ENCODE results near the gene PTMA.
"Not testable (repeated sequence)": the region's sequence is repeated elsewhere in the genome, so short reads cannot be mapped to it uniquely, and the experiment has no call there.

PTMA gene, protein sequence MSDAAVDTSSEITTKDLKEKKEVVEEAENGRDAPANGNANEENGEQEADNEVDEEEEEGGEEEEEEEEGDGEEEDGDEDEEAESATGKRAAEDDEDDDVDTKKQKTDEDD

GRCh38 chr2:231707927-231708772, at the start of gene PTMA:
PTMA (plus strand) TSS chr2:231708525; CDS start chr2:231708707, 182 bp downstream.
- peak; percentile 99 for DNase-seq

- not testable (repeated sequence) for DNase-seq
Observed at GRCh38 chr2:231660073-231660472, 48.3 kb upstream of the PTMA start.

GRCh38 chr2:231660860-231661259, 47.5 kb upstream of the PTMA start:
- DNase-seq, result no peak

- DNase-seq, result no peak
Observed at GRCh38 chr2:231661422-231662027, 46.8 kb upstream of the PTMA start.

DNA sequence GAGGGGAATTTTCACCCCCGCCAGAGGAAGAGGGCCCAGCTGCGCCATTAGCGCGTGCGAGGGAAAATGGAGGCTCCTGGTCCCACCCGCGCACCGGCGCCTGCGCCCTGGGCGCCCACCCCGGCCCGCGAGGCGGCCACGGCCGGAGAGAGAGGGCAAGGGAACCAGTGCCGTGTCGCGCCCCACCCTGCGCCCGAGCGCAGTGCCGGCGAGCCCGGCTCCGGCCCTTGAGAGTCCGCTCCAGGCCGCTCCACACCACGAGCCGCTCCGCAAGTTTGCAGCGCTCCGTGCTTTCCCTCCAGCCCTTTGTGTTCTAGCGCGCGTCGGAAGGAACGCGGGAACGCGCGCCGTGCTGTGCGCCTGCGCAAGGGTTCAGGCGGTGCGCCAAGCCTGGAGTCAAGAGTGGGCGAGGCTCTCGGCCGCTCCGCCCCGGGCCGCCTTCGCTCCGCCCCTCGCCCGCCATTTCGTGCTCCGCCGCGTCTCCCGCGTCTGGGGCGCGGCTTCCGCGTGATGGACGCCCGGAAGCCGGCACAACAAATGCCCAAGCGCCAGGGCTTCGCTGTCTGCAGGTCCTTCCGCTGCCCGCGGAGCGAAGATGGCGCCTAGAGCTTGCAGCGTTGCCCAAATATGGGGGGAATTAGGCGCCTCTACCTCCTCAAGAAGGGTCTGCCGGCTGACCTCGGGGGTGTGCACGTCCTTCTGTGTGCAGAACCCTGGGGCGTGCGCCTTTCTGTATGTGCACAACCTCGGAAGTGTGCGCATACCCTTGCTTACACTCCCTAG, 46.1 kb upstream of the PTMA start:
- DNase-seq, result peak; percentile 96

- no peak for DNase-seq
Observed at GRCh38 chr2:231662811-231663457, 45.4 kb upstream of the PTMA start.

- no peak for DNase-seq
Observed at GRCh38 chr2:231663458-231664212, 44.7 kb upstream of the PTMA start.

GRCh38 chr2:231664727-231665126, 43.6 kb upstream of the PTMA start:
- no peak for DNase-seq

DNA sequence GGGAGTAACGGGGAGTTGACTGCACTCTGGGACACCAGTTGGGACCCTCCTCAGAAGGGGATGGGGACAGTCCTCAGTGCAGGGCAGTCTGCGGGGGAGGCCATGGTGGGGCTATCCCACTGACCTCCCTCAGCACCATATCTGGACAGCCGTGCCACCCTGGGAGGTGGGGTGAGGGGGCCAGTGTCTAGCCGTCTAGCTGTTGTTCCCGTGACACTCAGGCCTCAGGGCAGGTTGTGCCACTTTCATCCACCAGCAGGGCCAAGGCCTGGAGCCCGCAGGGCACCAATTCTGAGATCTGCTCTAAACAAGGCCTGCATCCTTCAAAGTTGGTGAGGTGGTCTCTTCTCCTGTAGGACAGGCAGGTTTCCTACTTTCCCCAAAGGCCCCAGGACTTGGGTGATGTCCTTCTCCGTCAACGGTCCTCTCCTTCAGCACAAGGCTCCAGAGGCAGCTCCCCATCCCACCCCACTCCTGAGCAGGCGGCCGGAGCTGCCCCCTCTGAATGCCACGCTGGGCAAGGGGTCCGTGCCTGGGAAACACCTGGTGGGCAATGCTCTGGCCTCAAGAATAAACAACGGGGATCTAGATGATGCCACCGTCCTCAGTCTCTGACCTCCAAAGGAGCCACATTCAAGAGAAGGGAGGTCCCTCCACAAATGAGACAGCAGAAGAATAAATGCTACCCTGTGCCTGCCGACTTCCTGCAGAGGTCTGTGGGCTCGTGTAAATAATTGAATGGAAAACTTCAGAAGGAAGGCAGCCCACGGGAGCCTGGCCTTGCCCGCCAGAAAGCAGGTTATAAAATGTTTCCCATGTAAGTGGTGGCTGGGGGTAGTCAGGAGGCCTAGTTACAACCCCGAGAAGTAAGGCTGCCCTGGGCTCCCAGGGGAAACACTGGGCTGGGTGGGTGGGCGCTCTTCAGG, 42.8 kb upstream of the PTMA start:
- no peak for DNase-seq

GRCh38 chr2:231666171-231667095, 41.9 kb upstream of the PTMA start:
- DNase-seq, result peak; percentile 91

GRCh38 chr2:231667096-231667427, 41.3 kb upstream of the PTMA start:
- no peak for DNase-seq

DNA sequence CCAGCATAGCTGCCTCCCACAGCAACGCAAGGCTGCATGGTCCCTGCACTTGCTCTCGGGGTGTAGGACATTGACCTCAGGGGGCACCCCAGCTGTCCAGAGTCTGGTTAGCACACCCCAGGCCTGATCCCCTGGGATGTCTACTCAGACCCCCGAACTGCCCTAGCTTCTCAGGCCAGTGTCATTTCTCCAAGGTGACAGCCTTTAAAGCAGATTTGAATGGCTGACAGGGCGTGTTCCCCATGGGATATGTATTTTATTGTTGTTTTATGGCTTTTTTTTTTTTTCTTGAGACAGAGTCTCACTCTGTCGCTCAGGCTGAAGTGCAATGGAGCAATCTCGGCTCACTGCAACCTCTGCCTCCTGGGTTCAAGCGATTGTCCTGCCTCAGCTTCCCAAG, 40.8 kb upstream of the PTMA start:
- no peak for DNase-seq

DNA sequence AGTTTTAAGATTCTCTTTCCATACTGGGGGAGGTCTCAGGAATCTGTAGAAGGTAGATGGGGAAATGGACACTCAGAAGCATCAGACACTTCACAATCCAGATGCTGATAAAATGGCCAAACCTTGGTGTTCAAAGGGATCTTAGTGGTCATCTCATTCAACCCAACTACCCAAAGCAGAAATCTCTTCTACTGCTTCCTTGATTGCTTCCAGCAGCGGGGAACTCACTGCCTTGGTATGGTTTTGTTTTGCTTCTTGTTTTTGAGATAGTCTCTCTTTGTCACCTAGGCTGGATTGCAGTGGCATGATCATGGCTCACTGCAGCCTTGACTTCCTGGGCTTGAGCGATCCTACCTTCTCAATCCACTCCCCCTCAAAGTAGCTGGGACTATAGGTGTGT, 39.3 kb upstream of the PTMA start:
- no peak for DNase-seq

- peak; percentile 24 for DNase-seq
Observed at GRCh38 chr2:231671270-231672050, 36.9 kb upstream of the PTMA start.

DNA sequence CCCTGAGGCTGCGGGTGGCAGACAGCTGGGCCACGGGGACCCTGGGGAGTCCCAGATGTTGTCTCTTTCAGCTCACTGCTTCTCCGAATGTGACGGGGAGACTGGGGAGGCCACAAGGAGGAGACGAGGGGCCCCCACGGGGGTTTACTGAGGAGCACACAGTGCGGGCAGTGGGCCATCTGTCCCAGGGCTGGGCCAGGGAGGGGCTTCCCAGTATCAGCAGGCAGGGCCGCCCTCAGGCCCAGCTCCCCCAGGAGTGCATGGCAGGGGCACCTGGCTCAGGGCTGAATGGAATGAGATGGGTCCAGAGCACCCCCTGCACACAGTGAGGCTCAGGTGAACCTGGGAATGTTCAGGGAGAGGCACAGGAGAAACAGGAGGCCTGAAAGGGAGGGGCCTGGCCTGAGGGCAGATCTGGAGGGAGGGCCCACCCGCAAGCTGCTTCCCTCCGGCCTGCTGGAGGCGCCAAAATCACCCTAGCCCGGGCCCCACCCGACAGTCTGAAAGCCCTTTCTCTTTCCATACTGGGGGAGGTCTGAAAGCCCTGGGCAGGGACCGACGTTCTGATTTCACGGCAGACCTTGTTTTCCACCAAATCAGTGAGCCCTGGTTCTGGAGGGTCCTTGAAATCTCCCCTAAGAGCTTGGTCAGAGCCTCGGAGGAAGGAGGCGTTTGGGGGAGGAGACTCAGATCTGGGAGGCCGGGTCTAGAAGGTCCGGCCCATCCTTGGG, 35.5 kb upstream of the PTMA start:
- peak; percentile 63 for DNase-seq

- peak; percentile 89 for DNase-seq
Observed at GRCh38 chr2:231673348-231673770, 35.0 kb upstream of the PTMA start.

DNA sequence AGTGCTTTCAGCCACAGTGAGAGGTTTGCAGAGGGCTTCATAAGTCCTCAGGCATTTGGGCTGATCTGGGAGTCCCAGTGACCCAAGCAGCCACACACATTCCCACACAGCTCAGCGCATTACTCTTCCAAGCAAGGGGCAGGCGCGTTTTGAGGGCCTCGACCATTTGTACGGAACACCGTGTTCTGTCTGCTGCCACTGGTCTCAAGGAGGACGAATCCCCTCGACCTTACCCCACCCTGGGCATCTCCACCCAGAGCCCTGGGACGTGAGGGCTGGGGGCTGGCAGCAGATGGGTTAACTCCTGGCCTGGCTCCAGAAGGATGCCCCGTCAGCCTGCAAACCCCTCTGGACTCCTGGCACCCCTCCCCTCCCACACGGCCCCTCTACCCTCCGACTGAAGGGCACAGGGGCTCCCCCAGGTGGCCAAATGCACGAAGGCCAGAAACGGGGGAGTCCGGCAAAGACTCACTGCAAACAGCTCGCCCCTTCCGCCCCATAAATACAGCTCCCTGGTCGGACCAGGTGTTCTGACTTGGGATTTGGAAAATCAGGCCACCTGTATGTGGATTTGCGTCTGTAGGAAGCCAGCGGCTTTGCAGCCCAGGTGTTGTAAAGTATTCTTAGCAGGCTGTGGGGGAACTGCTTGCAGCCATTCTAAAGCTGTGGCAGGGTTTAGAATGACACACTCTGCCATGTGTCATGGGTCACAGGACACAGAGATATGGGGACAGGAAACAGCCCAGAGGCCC, 33.6 kb upstream of the PTMA start:
- DNase-seq, result peak; percentile 43

- no peak for DNase-seq
Observed at GRCh38 chr2:231676243-231676642, 32.1 kb upstream of the PTMA start.

All from NCI-H774 (cell line).